Right renal cortex interstitium (tissue), 3 donors: ENCODE measurements around the gene SLC39A1. TPM values are rescaled to one million over a fixed set of nuclear protein-coding genes. Genes with fewer than 3 reads are reported as not detected.

Source experiments
- DNase-seq, 3 donors: peaks; one replicate each; pipeline ENCODE4 v3.0.0-alpha.2; 2013; ENCODE audit warnings: low read depth in 3 of 3, low spot score in 2 of 3
- polyA plus RNA-seq, 3 donors: library from polyadenylated mRNA; unstranded; fragments of 120-200 nt; gene quantifications; one replicate each; pipeline ENCODE4 v1.2.1, GENCODE V29; 2013; ENCODE audit not compliant: insufficient read length in 3 of 3

The SLC39A1 gene
- polyA plus RNA-seq, 3 donors, result 82.7 to 89.8 (median 89.2) TPM

- DNase-seq, result no peak
Measured at GRCh38 chr1:153977250-153978240, 14.2 kb upstream of the SLC39A1 start, which contains the start of gene JTB. Gene JTB (minus strand): TSS chr1:153977674. CDS start chr1:153977252, 422 bp downstream.

DNA sequence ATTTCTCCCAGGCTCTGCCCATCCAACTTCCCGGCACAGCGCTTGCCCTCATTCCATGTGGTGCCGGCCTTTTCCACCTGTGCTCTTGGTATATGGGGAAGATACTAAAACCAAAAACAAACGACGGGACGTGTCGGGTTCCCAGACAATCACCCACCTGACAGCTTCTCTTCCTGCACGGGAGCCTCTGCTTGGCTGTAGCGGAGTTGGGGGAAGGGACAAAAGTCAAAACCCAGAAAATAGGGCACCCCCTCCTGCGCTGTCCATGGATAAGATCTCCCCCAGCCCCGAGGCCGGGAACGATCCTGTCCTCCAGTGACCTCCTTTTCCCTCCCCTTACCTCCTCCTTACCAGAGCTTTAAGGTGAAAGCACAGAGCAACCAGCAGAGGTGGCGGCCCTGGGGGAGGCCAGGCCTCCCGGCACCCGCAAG is 13.5 kb upstream of the SLC39A1 start:
- no peak for DNase-seq

- no peak for DNase-seq
Measured at GRCh38 chr1:153973525-153973924, 10.2 kb upstream of the SLC39A1 start.

- DNase-seq, result no peak
Measured at GRCh38 chr1:153973071-153973470, 9.7 kb upstream of the SLC39A1 start.

DNA sequence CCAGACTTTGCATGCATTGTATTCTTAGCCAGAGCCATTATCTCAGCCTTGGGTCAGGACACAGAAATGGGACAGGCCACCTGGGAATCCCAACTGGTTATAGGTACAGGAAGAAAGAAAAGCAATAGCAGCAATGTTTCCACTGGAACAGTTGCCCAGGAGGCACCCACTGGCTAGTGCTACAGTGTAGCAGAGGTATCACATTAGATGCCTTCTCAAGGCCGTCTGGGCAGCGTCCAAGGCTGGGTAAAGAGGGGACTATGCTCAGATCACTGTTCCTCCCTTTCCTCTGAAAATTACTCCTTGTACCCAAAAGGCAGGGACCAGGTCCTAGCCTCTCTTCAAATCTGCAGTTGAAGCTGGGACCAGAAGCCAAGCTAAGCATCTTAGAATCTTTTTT is 7.0 kb upstream of the SLC39A1 start:
- DNase-seq, result no peak

- no peak for DNase-seq
Measured at GRCh38 chr1:153968972-153969371, 5.6 kb upstream of the SLC39A1 start.

- DNase-seq, result no peak
Measured at GRCh38 chr1:153968408-153968807, 5.1 kb upstream of the SLC39A1 start.

DNA sequence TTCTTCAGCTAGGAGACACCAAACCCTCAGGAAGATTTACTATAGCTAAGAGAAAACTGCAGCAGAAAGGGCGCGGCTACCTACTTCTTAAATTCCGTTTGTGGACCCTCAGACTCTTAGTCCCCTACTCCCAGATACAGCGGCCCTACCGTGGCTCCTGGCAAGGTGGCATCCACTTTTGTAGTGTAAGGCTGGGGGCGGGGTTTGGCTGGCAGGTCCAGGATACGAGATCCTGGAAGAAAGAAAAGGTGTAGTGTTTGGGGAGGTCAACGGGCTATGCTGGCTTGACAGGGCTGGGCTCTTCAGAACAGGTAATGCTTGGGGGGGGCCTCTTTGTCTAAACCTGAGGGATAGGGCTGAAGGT is 4.6 kb upstream of the SLC39A1 start:
- no peak for DNase-seq

DNA sequence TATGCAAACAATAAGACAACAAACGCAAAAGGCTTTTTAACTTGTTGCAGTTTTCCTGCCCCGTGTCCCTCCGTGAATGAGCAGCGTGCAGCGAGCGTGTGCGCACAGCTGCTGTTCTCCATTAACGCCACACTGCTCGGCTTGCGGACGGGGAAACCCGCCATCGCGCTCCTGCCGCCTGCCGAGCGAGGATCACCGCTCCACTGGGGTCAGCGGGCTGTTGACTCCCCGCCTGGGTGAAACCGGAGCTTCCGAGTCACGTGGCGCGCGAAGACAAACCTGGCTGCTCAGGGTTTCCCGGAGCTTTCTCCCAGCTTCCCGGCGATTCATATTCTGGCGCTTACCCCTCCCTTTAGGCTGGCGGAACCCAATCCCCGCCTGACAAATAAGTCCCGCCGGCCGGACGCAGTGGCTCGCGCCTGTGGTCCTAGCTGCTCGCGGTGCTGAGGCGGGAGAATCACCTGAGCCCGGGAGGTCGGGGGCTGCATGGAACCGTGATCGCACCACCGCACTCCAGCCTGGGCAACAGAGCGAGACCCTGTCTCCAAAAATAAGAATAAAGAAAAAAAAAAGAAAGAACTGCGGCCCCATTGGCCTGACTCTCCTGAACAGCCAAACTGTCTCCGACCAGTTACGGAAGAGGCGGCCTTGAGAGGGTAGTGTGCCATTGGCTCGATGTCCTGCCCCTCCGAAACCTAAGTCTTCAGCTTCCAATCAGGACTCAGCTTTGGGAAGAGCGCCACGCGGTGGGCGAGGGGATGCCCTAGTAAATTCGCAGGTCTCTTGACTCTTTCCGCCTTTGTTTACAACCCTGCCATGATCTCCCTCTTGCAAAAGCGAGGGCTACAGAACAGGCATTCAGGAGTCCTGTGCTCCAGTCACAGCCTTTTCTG is 4.0 kb upstream of the SLC39A1 start, which contains the start of gene CREB3L4:
CREB3L4 (plus strand) TSS at position 796 of the 893 bp plus-strand sequence. CDS start 624 bp downstream, outside the sequence.
- peak; percentile 90 to 96 (median 94) for DNase-seq

GRCh38 chr1:153963850-153964331 is 554 bp upstream of the SLC39A1 start:
- DNase-seq, result no peak

GRCh38 chr1:153962088-153963029 is 978 bp downstream of the SLC39A1 start:
- DNase-seq, result no peak

GRCh38 chr1:153961421-153961820 is 1.9 kb downstream of the SLC39A1 start:
- DNase-seq, result no peak

DNA sequence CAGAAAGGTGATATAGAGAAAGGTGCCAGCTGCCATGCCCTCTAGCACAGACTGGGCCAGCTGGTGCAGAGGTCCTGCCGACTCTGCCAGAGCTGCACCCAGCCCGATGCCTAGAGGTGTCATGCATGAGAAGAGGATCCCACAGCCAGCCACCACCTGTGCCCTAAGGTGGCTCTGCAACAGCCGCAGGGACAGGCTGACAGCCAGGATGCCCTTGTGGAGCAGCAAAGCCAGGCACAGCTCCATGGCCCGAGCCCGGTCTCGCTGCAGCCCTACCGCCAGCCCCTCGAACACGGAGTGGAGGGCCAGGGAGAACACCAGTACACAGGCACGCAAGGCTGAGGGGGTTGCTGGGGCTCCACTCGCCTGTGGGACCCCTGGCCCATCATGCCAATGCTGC is 3.1 kb downstream of the SLC39A1 start:
- no peak for DNase-seq

GRCh38 chr1:153959454-153959853 is 3.9 kb downstream of the SLC39A1 start:
- DNase-seq, result no peak

- no peak for DNase-seq
Measured at GRCh38 chr1:153958961-153959260, 4.4 kb downstream of the SLC39A1 start.

- peak; percentile 95 to 98 (median 97) for DNase-seq
Measured at GRCh38 chr1:153958111-153958960, 5.0 kb downstream of the SLC39A1 start, which contains the start of gene CRTC2. Gene CRTC2 (minus strand): TSS chr1:153958612. CDS start chr1:153958497, 115 bp downstream.

- no peak for DNase-seq
Measured at GRCh38 chr1:153957744-153958110, 5.6 kb downstream of the SLC39A1 start.

DNA sequence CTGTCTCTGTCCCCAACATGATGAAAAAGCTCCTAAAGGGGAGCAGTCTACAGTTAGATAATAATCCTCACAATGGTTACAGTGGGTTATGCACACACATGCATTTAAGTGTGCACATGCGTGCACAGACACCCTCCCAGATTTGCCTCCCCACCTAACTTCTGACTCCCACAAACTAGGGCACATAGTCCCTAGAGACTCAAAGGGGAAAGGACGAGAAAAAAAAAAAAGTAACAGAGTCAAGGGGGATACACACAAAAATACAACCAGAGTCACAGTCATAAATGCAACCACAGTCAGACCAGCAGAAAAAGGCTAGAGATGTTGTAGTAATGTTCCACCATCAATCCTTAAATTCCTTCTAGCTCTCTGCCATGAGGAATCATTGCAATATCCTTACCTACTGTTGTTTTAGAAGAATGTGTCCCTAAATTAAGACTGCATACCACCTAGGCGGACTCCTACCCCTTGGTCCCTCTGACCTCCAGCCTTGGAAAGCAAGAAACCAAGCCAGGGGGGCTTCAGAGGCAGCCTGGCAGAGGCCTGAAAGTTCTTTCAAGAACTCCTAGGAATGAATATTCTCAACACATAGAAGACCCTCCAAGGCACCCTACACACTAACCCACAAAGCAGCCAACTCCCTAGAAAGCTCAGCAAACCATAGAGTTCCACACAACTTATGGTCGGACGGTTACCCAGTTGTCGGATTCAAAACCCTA is 6.2 kb downstream of the SLC39A1 start:
- no peak for DNase-seq
